GM12892 (cell line): ENCODE data around the gene ZNF763.
"Not testable (repeated sequence)": the region's sequence is repeated elsewhere in the genome, so short reads cannot be mapped to it uniquely, and the experiment has no call there.

Experiments
- POLR2A ChIP-seq: IDR thresholded peaks from 2 replicates; pipeline ENCODE4 v1.6.1; 2011; ENCODE audit warnings: low read depth, low read length, control low read depth
- POLR2AphosphoS5 ChIP-seq: IDR thresholded peaks from 2 replicates; pipeline ENCODE4 v1.6.1; 2011; ENCODE audit warnings: low read depth, low read length, control low read depth

GRCh38 chr19:11935829-11936228, 29.0 kb upstream of the ZNF763 start:
- not testable (repeated sequence) for TF ChIP-seq POLR2A, POLR2AphosphoS5
